H1 (cell line): Measurements from ENCODE around the gene CADPS. TPM values are rescaled to one million over a fixed set of nuclear protein-coding genes. Genes with fewer than 3 reads are reported as not detected.

Experiments
- ATF2 ChIP-seq: IDR thresholded peaks from 2 replicates; pipeline ENCODE4 v1.6.1; 2012; ENCODE audit warnings: low read length, inconsistent platforms
- CREB1 ChIP-seq: IDR thresholded peaks from 2 replicates; pipeline ENCODE4 v1.6.1; 2012; ENCODE audit warnings: inconsistent platforms
- GTF2F1 ChIP-seq: IDR thresholded peaks from 2 replicates; pipeline ENCODE4 v1.6.1; 2012; ENCODE audit warnings: low read depth, low read length, improper control_type of control experiment, borderline replicate concordance
- NANOG ChIP-seq: IDR thresholded peaks from 2 replicates; pipeline ENCODE4 v1.6.1; 2011; ENCODE audit warnings: low read length, low read depth, mild to moderate bottlenecking, inconsistent platforms; ENCODE audit not compliant: insufficient read depth, poor library complexity, severe bottlenecking
- YY1 ChIP-seq: IDR thresholded peaks from 2 replicates; pipeline ENCODE4 v1.6.1; 2011; ENCODE audit warnings: low read depth, mild to moderate bottlenecking, low read length
- polyA plus RNA-seq, 7 experiments: library from polyadenylated mRNA; depleted of rRNA in 3 of 7; stranded (reverse) in 5 of 7; unstranded in 2 of 7; fragments of >200 nt in 5 of 7; fragments of 200-250 nt in 2 of 7; gene quantifications; 1 replicate in 5 of 7; 2 replicates in 1 of 7; 4 replicates in 1 of 7; pipeline versions ENCODE4 v1.2.1 to v1.2.3, GENCODE V29; 2011 to 2013; ENCODE audit warnings: missing spikeins in 2 of 7, mixed read lengths in 2 of 7
- total RNA-seq: library from RNA; stranded (reverse); fragmentation: NEBNext Ultra II Directional; extraction: Animal tissue kit (Norgen Biotek cat#: 25700); gene quantifications from 2 replicates; pipeline ENCODE4 v1.2.1, GENCODE V29; 2021

Gene CADPS
- total and polyA plus RNA-seq, 2 of the 8 experiments (the other 6 are each of a cell fraction or from before 2014, with no cell fraction given), result 7.1 to 10.2 TPM

GRCh38 chr3:62827550-62827949, 47.7 kb downstream of the CADPS start (continued):
- TF ChIP-seq NANOG (no peak), YY1 (no peak), GTF2F1 (no peak), CREB1 (no peak), ATF2 (no peak)
